NCI-H1417 (cell line): ENCODE data around the gene LGSN.
"Not testable (repeated sequence)": the region's sequence is repeated elsewhere in the genome, so short reads cannot be mapped to it uniquely, and the experiment has no call there.

ENCODE experiments used
- DNase-seq, 3 experiments: peaks; one replicate each; lab custom pipeline; 2025; lab: John Stamatoyannopoulos, UW

LGSN gene

GRCh38 chr6:63306420-63306819 lies 13.4 kb downstream of the LGSN start:
- DNase-seq, result no peak

- no peak for DNase-seq
These were observed 14.5 kb downstream of the LGSN start for GRCh38 chr6:63305277-63305676.

- no peak for DNase-seq
These were observed 16.3 kb downstream of the LGSN start for GRCh38 chr6:63303476-63303875.

DNA sequence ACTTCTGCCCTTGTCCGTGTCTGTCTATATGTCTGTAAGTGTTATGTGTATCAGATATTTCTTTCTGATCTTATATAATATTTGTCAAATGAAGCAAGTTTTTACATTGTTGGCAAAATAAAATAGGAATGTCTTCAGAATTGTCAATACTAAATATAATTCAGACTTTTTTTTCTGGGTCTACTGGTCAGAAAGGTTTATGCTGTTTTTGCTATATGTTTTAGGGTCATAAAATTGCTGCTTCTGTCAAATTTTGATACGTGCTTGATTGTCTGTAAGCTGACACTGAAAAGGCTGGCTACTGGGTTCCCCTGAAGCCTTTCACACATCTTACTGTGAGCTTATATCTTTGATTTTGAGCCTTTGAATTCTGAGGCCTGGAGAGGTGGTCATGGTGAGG lies 20.1 kb downstream of the LGSN start:
- no peak for DNase-seq

GRCh38 chr6:63295553-63296194 lies 24.1 kb downstream of the LGSN start:
- no peak for DNase-seq

DNA sequence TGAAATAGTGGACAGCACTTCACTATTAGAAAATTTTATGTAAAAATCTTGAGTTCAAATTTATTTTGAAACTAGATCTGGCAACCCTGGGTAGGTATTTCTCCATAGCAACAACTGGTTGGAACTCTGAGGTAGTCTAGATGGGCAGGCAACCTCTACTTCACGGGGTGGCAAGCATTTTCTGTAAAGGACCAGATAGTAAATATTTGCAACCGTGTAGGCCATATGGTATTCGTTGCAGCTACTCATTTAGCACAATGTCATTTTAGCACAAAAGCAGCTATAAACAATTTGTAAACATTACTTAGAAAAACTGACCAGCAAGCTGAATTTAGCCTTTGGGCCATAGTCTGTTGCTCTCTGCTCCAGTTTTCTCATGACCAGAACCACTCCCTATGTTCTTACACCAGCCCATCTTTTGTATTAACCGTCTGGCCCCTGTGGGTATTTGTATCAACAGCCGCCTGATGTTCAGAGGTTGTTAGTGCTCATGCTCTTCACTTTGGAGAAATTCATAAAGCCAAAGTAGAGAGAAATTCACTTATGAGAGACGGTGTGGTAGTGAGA lies 29.2 kb downstream of the LGSN start:
- no peak for DNase-seq

DNA sequence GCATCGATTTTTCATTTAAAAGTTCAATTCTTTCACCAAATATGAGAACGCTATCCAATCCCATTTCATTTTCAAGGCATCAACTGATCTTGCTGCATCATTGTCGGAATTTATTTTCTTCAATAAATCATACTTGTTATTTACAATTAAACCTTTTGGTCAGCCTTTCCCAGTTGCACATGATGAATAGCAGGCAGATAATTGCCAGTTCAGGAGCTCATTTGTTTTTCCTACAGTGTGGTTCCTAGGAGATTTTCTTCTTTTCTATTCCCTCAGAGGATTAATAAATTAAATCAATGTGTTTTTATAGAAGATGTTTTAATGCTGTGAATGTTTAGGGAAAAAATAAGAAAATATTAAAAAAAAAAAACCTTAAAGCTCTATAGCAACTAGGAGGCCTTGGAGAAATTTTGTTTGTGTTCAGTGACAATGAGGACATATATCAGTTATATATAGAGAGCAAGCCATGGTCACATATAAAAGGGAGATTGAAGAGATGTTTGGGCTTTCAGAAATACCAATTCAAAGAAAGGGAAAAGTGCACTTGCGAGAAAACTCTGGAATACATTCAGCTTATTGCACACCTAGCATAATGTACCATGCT lies 30.4 kb downstream of the LGSN start:
- peak in 1 of 3 experiments; percentile 7 for DNase-seq

GRCh38 chr6:63280639-63281180 lies 39.1 kb downstream of the LGSN start:
- DNase-seq, result no peak

GRCh38 chr6:63278916-63279315 lies 40.9 kb downstream of the LGSN start:
- DNase-seq, result no peak

GRCh38 chr6:63275953-63276352 lies 43.8 kb downstream of the LGSN start:
- no peak for DNase-seq

DNA sequence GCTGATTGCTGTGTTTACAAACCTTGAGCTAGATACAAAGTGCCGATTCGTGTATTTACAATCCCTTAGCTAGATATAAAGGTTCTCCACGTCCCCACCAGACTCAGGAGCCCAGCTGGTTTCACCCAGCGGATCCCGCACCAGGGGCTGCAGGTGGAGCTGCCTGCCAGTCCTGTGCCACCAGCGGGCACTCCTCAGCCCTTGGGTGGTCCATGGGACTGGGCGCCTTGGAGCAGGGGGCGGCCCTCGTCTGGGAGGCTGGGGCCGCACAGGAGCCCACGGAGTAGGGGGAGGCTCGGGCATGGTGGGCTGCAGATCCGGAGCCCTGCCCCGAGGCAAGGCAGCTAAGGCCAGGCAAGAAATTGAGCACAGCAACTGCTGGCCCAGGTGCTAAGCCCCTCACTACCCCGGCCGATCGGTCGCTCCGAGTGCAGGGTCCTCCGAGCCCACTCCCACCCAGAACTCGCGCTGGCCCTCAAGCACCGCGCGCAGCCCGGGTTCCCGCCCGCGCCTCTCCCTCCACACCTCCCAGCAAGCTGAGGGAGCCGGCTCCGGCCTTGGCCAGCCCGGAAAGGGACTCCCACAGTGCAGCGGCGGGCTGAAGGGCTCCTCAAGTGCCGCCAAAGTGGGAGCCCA lies 44.9 kb downstream of the LGSN start:
- DNase-seq, result not testable (repeated sequence)

- DNase-seq, result peak in 1 of 3 experiments; percentile 68
These were observed 47.4 kb downstream of the LGSN start for GRCh38 chr6:63272397-63272796.

- no peak for DNase-seq
These were observed 50.3 kb downstream of the LGSN start for GRCh38 chr6:63269470-63269869.

DNA sequence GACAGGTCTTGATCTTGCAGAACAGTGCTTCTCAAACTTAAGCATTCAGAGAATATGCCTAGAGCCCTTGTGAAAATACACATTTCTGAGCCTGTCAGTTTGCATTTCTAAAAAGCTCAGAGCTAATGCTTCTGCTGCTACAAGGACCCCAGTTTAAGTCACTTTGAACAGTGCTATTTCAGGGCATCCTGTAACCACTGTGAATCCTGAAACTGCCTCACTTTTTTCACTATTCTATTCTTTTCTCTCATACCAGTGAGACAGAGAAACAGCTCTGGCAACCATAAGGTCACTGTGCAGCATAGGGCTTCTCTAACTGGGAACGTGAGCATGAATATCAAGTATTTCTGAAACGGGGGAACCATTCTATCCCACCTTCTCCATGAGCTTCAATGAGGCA lies 51.2 kb downstream of the LGSN start:
- no peak for DNase-seq

DNA sequence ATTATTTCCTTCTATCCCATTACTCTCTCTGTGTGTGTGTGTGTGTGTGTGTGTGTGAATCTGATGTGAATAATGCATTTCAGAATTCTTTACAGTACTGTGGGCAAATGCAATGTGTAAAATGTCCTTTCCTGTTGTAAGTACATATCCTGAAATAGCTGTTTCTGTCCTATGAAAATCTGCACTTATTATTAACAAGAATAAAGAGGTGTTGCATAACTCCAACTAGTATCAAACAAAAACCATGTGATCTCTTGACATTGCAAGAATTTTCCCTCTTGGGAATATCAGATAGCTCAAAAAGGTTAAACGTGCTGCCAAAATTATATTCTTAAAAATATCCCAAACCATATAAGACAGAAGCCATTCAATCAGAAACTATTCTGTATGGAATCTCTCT lies 52.0 kb downstream of the LGSN start:
- no peak for DNase-seq

GRCh38 chr6:63267046-63267445 lies 52.7 kb downstream of the LGSN start:
- no peak for DNase-seq

DNA sequence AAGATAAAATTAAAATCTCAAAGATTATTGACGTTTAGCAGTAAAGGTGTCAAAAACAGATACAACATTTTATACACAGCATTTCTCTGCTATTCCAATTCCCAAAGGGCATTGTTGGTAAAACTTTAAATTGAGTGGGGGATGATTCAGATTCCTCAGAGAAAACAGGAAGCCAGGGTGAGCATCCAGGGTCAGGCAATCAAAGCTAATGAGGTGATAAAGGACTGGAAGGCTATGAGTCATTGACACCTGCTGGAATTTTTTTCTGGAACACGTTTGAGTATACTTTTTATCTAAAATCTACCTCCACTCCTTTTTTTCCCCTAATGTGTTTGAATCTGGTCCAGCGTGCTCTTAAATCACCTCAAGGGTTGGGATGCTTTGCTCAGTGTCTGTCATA lies 56.3 kb downstream of the LGSN start:
- peak in 1 of 3 experiments; percentile 24 for DNase-seq

- DNase-seq, result no peak
These were observed 58.0 kb downstream of the LGSN start for GRCh38 chr6:63261820-63262219.

DNA sequence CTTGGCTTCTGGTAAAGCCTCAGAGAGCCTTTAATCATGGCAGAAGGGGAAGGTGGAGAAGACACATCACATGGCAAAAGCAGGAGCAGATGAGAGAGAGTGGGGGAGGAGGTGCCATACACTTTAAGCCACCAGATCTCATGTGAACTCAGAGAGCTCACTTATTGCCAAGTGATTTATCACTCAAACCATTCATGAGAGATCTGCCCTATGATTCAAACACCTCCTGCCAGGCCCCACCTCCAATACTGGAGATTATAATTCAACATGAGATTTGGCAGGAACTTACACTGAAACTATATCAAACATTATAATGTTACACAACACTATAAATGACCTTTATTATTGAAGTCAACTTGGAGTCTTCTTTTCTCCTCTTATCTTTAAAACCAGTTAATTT lies 60.6 kb downstream of the LGSN start:
- no peak for DNase-seq

GRCh38 chr6:63249875-63250482 lies 69.8 kb downstream of the LGSN start:
- DNase-seq, result no peak

- DNase-seq, result no peak
These were observed 73.2 kb downstream of the LGSN start for GRCh38 chr6:63246581-63246980.

DNA sequence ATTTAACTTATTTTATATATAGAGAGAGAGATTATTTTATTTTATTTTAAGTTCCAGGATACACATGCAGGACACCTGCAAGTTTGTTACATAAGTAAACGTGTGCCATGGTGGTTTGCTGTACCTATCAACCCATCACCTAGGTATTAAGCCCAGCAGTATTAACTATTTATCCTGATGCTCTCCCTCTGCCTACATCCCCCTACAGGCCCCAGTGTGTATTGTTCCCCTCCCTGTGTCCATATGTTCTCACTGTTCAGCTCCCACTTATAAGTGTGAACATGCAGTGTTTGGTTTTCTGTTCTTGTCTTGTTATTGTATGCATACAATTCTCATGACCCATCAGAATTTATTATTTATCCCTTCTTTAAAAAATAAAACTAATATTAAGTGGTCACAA lies 73.9 kb downstream of the LGSN start:
- peak in 1 of 3 experiments; percentile 6 for DNase-seq

GRCh38 chr6:63245420-63245819 lies 74.4 kb downstream of the LGSN start:
- no peak for DNase-seq
